GM23248 (cell line): ENCODE measurements around the gene MGAT5. TPM values are rescaled to one million over a fixed set of nuclear protein-coding genes. Genes with fewer than 3 reads are reported as not detected.

Experiments used
- DNase-seq: peaks from one replicate; pipeline ENCODE4 v3.0.0-alpha.2; 2015
- H2AFZ ChIP-seq: fragments of 200-600 bp; sonication (generic); 2 replicates; pipeline ENCODE4 v1.6.1; 2016; ENCODE audit warnings: antibody characterized with exemption
- H3F3A ChIP-seq: fragments of 200-600 bp; sonication (generic); 2 replicates; pipeline ENCODE4 v1.6.1; 2016; ENCODE audit warnings: mild to moderate bottlenecking, antibody characterized with exemption, mixed run types; ENCODE audit not compliant: insufficient read depth
- H3K27ac ChIP-seq: fragments of 200-600 bp; sonication (generic); 2 replicates; pipeline ENCODE4 v1.5.1; 2016; ENCODE audit warnings: mild to moderate bottlenecking
- H3K27me3 ChIP-seq: fragments of 200-600 bp; sonication (generic); replicated peaks from 2 replicates; pipeline ENCODE4 v1.6.1; 2016; ENCODE audit warnings: mild to moderate bottlenecking; ENCODE audit not compliant: insufficient read depth
- H3K36me3 ChIP-seq: fragments of 200-600 bp; sonication (generic); 2 replicates; pipeline ENCODE4 v1.6.1; 2016; ENCODE audit warnings: low read depth, mild to moderate bottlenecking
- H3K4me1 ChIP-seq: fragments of 200-600 bp; sonication (generic); 2 replicates; pipeline ENCODE4 v1.6.1; 2016; ENCODE audit warnings: mild to moderate bottlenecking; ENCODE audit not compliant: insufficient read depth
- H3K4me2 ChIP-seq: fragments of 200-600 bp; sonication (generic); one replicate; pipeline ENCODE4 v1.6.1; 2016; ENCODE audit warnings: mild to moderate bottlenecking; ENCODE audit not compliant: unreplicated experiment
- H3K4me3 ChIP-seq: fragments of 200-600 bp; sonication (generic); 2 replicates; pipeline ENCODE4 v1.5.1; 2016; ENCODE audit warnings: mild to moderate bottlenecking
- H3K79me2 ChIP-seq: fragments of 200-600 bp; sonication (generic); 2 replicates; pipeline ENCODE4 v1.6.1; 2016; ENCODE audit warnings: mild to moderate bottlenecking; ENCODE audit not compliant: insufficient read depth
- H3K9ac ChIP-seq: fragments of 200-600 bp; sonication (generic); 2 replicates; pipeline ENCODE4 v1.6.1; 2016; ENCODE audit warnings: mild to moderate bottlenecking
- H3K9me2 ChIP-seq: fragments of 200-600 bp; sonication (generic); 2 replicates; pipeline ENCODE4 v1.6.1; 2016; ENCODE audit warnings: mixed run types, mild to moderate bottlenecking, moderate library complexity; ENCODE audit not compliant: insufficient read depth
- H3K9me3 ChIP-seq: fragments of 200-600 bp; sonication (generic); one replicate; pipeline ENCODE4 v1.6.1; 2017; ENCODE audit warnings: low read depth
- H4K20me1 ChIP-seq: fragments of 200-600 bp; sonication (generic); 2 replicates; pipeline ENCODE4 v1.6.0; 2016; ENCODE audit not compliant: insufficient read depth
- EZH2 ChIP-seq: fragments of 200-600 bp; sonication (generic); IDR thresholded peaks from 2 replicates; pipeline ENCODE4 v1.6.1; 2018; ENCODE audit warnings: antibody characterized with exemption, mild to moderate bottlenecking; ENCODE audit not compliant: insufficient read depth, poor library complexity, severe bottlenecking
- EZH2phosphoT487 ChIP-seq: fragments of 200-600 bp; sonication (generic); IDR thresholded peaks from 2 replicates; pipeline ENCODE4 v1.6.1; 2018; ENCODE audit warnings: antibody characterized with exemption, moderate library complexity, mild to moderate bottlenecking, low read depth; ENCODE audit not compliant: insufficient read depth
- WGBS, 2 experiments: methylation state at CpG; one replicate each; pipeline ENCODE4 v1.1.6; 2015 to 2017; ENCODE audit warnings: low lambda C conversion rate in 2 of 2, low coverage in 1 of 2; ENCODE audit errors: missing lambda C conversion rate in 2 of 2; 5-methylcytosine and 5-hydroxymethylcytosine counted together
- in situ Hi-C: fragments of 300-500 bp; cut with MboI; formaldehyde crosslinking; loops from 2 replicates; pipeline ENCODE4 v1.15.0; 2020
- polyA plus RNA-seq: library from polyadenylated mRNA; unstranded; fragments of >200 nt; fragmentation: Nextera tagmentation; extraction: Ambion mirVana; gene quantifications from 2 replicates; pipeline ENCODE4 v1.2.1, GENCODE V29; 2016
- total RNA-seq: library from RNA; depleted of rRNA; stranded (reverse); fragments of >200 nt; shearing (Covaris generic); gene quantifications from 2 replicates; pipeline ENCODE4 v1.2.3, GENCODE V29; 2014

Gene MGAT5
- total and polyA plus RNA-seq, 2 experiments from 2014 or later = 1.8 to 15.9 TPM

DNA sequence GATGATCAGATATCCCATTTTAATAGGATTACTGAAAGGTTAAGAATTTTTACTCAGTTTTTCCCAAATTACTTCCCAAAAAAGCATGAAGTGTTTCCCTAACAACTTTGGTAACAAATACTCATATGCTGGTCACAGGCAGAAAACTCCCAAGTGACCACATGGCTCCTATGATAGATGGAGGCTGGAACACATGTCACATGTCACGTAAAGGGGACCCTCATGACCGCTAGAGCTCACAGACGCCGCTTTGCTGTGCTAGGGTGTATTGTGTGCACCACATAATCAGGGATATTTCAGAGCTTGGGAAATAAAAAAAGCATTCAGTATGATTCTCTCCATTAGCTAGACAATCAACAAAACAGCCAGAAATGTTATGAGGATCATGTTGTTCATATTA, 236.7 kb downstream of the MGAT5 start:
- peaks cover 18% of the 10 kb centered on the region for H3K27me3 ChIP-seq
- 31 to 32% methylated on average over 4 of the region's 4 CpGs for WGBS, 2 experiments
- H3K9me3 ChIP-seq = no peaks in the 10 kb centered on the region
- H3K36me3 ChIP-seq = no peaks in the 10 kb centered on the region
- H3K4me1 ChIP-seq = no peaks in the 10 kb centered on the region
- H4K20me1 ChIP-seq = no peaks in the 10 kb centered on the region
- H3K9ac ChIP-seq = no peak overlapping the region
- no peak overlapping the region for H3K4me3 ChIP-seq
- no peaks in the 10 kb centered on the region for H3F3A ChIP-seq
- no peak overlapping the region for H2AFZ ChIP-seq
- DNase-seq = no peak
- H3K9me2 ChIP-seq = no peaks in the 10 kb centered on the region
- in situ Hi-C loops = no loop called here
- TF ChIP-seq EZH2phosphoT487 (no peak), EZH2 (no peak)
- H3K4me2 ChIP-seq = no peak overlapping the region
- no peaks in the 10 kb centered on the region for H3K79me2 ChIP-seq
- H3K27ac ChIP-seq = no peak overlapping the region

DNA sequence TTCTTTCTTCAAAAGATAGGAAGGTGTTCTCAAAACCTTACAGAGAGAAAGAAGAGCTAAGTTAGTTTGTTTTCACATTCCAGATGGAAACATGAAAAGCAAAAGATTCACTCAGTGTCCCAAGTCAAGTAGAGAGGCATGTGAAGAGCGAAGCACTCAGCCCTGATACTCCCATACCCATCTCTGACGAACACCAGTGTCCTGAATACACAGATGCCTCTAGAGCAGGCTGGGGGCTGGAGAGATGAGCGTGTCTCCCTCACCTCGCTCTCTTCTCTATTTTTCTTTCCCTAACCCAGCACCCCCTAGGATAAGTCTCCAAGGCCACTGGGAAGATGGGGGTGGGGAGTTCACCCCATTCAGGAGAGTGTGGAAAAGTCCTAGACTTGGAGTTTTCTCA, 237.2 kb downstream of the MGAT5 start:
- Histone ChIP-seq H3K4me2 (no peak overlapping the region), H3K27ac (no peak overlapping the region), H3F3A (no peaks in the 10 kb centered on the region), H3K4me3 (no peak overlapping the region), H3K9me2 (no peaks in the 10 kb centered on the region), H3K4me1 (no peaks in the 10 kb centered on the region), H3K27me3 (peaks cover 18% of the 10 kb centered on the region), H4K20me1 (no peaks in the 10 kb centered on the region), H3K9me3 (no peaks in the 10 kb centered on the region), H3K9ac (no peak overlapping the region), H3K36me3 (no peaks in the 10 kb centered on the region), H3K79me2 (no peaks in the 10 kb centered on the region), H2AFZ (no peak overlapping the region)
- WGBS, 2 experiments = 28 to 32% methylated on average over 4 of the region's 4 CpGs
- DNase-seq = no peak
- in situ Hi-C loops = no loop called here
- TF ChIP-seq EZH2 (no peak), EZH2phosphoT487 (no peak)

DNA sequence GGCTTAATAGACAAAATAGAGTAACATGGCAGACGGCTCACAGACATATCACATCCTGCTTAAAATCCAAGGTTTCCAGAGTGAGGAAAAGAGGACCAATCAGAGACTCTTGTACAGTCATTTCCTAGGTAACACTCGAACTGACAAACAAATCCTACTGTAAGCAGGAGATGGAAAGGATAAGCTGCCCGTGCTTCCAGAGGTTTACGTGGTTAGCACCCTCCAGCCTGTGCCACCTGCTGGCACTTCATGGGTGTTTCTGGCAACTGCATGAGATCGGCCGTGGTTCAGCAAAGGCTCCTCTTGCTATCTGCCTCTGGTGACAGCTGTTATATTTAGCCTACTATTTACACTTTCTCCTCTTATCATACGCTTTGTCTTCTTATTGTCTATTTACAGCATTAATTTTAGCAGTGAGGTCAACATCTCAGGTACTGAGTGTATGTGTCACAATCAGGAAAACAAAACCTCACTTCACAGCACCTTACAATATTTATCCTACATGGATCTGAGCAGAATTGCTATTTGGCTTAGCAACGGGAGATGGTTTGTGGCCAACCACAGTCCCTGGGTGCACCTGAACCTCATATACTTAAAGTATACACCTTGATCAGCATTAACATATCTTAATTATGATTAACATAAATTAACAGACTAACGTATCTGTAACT, 238.0 kb downstream of the MGAT5 start:
- H3F3A ChIP-seq = no peaks in the 10 kb centered on the region
- no peaks in the 10 kb centered on the region for H3K79me2 ChIP-seq
- H3K9me2 ChIP-seq = no peaks in the 10 kb centered on the region
- in situ Hi-C loops = no loop called here
- no peak overlapping the region for H2AFZ ChIP-seq
- H3K9ac ChIP-seq = no peak overlapping the region
- no peak overlapping the region for H3K4me2 ChIP-seq
- H4K20me1 ChIP-seq = no peaks in the 10 kb centered on the region
- no peak for DNase-seq
- WGBS, 2 experiments = 35 to 40% methylated on average over 9 of the region's 9 CpGs
- no peak overlapping the region for H3K4me3 ChIP-seq
- peaks cover 18% of the 10 kb centered on the region for H3K27me3 ChIP-seq
- no peaks in the 10 kb centered on the region for H3K9me3 ChIP-seq
- no peak overlapping the region for H3K27ac ChIP-seq
- TF ChIP-seq EZH2phosphoT487 = no peak
- no peak for TF ChIP-seq EZH2
- H3K4me1 ChIP-seq = no peaks in the 10 kb centered on the region
- H3K36me3 ChIP-seq = no peaks in the 10 kb centered on the region

DNA sequence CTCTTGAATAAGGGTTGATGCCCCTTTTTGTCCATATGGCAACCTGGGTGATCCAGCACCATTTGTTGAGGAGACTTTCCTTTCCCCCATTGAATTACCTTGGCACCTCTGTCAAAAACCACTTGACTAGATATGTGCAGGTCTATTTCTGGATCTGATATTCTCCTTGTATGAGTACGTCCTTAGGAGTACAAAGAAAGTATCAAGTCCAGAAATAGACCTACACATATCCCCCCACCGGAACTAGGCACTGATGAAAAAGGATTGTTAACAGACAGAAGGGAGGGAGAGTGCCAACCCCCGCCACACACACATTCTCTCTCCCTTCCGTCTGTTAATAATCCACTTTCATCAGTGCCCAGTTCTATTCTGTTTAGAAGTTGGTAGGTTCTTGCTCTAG, 239.9 kb downstream of the MGAT5 start:
- TF ChIP-seq EZH2 = no peak
- no peak for TF ChIP-seq EZH2phosphoT487

GRCh38 chr2:134498654-134499053, 244.8 kb downstream of the MGAT5 start:
- H3F3A ChIP-seq = no peaks in the 10 kb centered on the region
- no peaks in the 10 kb centered on the region for H4K20me1 ChIP-seq
- H3K9me3 ChIP-seq = no peaks in the 10 kb centered on the region
- no peak for DNase-seq
- H3K79me2 ChIP-seq = no peaks in the 10 kb centered on the region
- H3K36me3 ChIP-seq = no peaks in the 10 kb centered on the region
- no peak overlapping the region for H3K4me2 ChIP-seq
- H3K27me3 ChIP-seq = no peaks in the 10 kb centered on the region
- H3K9ac ChIP-seq = no peak overlapping the region
- TF ChIP-seq EZH2 (no peak), EZH2phosphoT487 (no peak)
- H3K9me2 ChIP-seq = no peaks in the 10 kb centered on the region
- in situ Hi-C loops = no loop called here
- H3K4me1 ChIP-seq = no peaks in the 10 kb centered on the region
- H2AFZ ChIP-seq = no peak overlapping the region
- no peak overlapping the region for H3K4me3 ChIP-seq
- WGBS, 2 experiments = 34 to 42% methylated on average over 7 of the region's 7 CpGs
- H3K27ac ChIP-seq = no peak overlapping the region

More for the DNA sequence above, 239.9 kb downstream of the MGAT5 start:
- H2AFZ ChIP-seq = no peak overlapping the region
- no peaks in the 10 kb centered on the region for H4K20me1 ChIP-seq
- H3K36me3 ChIP-seq = no peaks in the 10 kb centered on the region
- no peak for DNase-seq
- no peaks in the 10 kb centered on the region for H3F3A ChIP-seq
- in situ Hi-C loops = no loop called here
- 15 to 24% methylated on average over 4 of the region's 4 CpGs for WGBS, 2 experiments
- H3K79me2 ChIP-seq = no peaks in the 10 kb centered on the region
- H3K4me3 ChIP-seq = no peak overlapping the region
- no peak overlapping the region for H3K9ac ChIP-seq
- no peak overlapping the region for H3K27ac ChIP-seq
- H3K9me2 ChIP-seq = no peaks in the 10 kb centered on the region
- no peak overlapping the region for H3K4me2 ChIP-seq
- H3K27me3 ChIP-seq = peaks cover 11% of the 10 kb centered on the region
- H3K9me3 ChIP-seq = no peaks in the 10 kb centered on the region
- H3K4me1 ChIP-seq = no peaks in the 10 kb centered on the region
